Measurements from ENCODE around the gene MGLL.

The MGLL gene

DNA sequence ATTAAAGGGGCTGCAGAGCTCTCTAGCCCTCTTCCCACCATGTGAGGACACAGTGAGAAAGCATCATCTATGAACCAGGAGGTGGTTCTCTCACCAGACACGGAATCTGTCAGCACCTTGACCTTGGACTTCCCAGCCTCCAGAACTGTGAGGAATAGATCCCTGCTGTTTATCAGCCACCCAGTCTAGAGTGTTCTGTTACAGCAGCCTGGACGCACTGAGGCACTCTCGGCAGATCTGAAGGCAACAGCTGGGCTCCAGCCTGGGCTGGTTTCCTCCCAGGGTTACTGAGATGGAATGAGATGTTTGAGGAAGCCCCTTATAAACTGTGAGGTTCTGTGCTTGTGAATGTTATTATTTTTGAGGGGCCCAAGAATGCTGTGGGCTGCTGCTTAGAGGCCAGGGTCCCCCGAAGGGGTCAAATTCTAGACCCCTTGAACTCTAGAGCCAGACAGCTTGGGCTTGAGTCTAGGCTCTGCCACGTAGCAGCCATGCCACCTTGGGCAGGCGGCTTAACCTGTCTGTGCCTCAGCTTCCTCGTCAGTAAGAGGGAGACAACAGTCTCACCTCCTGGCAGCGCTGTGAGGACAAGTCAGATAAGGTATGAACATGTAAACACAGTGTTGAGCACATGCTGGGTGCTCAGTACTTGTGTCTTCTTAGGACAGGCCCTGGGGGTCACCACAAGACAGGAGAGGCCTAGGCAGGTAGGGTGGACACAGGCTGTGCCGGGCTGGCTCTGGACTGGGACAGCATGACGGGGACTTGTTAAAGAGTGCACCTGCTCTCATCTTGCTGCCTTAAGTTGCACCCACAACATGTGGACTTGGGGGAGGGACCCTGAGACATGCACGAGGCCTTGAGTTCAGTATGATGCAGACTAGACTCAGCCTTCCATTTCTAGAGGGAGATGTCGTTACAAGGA lies 49.2 kb downstream of the MGLL start:
- no peak for DNase-seq

DNA sequence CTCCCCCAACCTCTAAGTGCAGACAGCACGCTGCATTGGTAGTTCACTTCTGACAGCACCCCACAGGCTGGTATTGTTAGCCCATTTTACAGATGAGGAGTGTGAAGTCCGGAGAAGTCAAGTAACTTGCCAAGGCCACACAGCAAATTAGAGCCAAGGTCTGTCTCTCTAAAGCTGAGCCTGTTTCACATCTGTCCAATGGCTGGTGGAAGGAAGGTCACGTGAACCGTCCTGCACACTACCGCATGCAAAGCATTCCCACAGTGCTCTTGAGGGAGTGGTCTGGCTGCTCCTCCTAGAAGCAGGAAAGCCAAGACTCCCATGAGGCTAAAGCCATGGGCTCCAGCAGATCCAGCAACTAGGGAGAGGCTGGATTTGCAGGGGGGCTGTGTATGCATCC lies 50.0 kb downstream of the MGLL start:
- no peak for DNase-seq

GRCh38 chr3:127771746-127772145 lies 50.6 kb downstream of the MGLL start:
- no peak for DNase-seq

DNA sequence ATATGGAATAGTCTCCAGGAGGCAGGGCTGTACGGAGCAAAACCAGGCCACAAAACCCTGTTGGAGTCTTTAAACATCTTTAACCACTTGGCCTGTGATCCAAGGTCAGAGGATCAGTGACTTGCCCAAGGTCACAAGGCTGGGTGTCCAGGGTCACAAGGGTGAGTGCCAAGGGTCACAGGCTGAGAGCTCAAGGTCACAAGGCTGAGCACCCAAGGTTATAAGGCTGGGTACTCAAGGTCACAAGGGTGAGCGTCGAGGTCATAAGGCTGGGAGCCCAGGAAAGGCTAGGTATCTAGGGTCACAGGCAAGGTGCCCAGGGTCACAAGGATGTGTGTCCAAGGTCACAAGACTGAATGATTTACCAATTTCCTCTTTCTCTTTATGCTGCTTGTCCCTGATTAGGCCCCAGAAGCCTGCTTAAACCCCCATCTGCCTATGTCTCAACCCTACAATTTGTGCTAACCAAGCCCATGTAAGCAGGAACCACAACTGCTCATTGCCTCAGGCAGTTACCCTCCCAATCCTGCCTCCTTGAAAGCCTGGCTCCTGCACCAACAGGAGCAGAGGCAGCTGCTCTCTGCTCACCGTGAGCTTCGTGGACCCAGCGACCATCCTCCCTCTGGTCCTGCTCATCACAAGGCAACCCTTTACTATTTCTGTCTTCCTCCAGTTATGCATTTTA lies 51.5 kb downstream of the MGLL start:
- no peak for DNase-seq

GRCh38 chr3:127769284-127770081 lies 52.8 kb downstream of the MGLL start:
- DNase-seq = no peak

DNA sequence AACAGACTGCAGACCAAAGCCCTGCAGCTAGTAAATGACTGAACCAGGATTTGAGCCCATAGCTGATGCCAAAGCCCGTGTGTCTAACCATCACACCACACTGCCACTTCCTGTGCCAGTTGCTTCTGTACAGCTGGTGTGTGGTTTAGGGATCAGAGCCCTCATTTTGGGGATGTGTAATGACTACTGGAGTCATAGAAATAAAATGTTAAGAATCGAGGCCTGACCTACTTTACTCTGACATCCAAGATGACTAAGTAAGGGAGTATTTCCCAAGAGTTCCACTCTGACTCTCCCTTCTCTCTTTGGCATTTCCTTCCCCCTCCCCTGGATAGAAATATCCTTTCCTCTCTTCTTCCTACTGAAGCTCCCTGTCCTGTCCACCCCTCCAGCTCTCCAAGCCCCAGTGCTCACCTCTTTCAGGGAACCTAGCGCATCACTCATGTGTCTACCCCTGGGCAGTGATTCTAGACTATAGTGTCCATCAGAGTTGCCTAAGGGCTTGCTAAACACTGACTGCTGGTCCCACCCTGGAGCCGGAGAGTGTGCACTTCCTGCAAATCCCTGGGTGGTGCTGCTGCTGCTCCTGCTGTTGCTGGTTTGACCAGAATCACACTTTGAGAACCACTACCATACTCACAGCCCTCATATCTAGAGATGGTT lies 53.8 kb downstream of the MGLL start:
- DNase-seq = no peak

DNA sequence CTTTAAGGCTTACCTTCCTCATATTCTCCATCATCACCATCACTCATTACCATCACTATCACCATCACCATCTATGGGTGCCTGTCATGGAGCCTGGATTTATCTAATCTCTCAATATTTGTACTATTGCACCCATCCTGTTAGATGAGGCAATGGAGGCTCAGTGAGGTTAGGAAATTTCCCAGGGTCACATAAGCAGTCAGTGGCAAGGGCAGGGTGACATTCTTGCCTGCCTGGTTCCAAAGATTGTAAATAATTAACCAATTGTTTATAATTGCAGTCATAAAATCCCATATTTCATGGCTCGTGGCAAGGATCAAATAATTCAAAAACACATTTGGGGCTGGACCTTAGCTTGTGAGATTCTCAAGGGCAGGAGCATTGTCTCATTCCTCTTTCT lies 55.2 kb downstream of the MGLL start:
- no peak for DNase-seq

GRCh38 chr3:127765735-127766134 lies 56.6 kb downstream of the MGLL start:
- no peak for DNase-seq

GRCh38 chr3:127764841-127765362 lies 57.4 kb downstream of the MGLL start:
- no peak for DNase-seq

DNA sequence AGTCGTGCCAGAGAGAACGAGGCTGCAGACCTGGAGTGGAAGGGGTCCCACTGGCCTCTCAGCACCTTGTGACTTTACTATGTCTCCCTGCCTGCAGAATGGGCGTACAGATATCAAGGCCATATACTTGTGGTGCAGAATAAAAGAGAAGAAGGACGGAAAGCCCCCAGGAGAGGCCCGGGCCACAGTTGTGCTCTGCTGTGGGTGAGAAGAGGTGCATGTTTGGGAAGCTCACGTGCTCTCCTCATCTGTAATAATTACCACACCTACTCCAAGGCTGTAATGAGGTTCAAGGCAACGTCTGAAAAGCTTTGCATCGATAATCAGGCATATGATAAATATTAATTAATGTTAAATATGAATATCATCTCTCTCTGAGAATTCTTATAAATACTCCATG lies 58.0 kb downstream of the MGLL start:
- DNase-seq = no peak

DNA sequence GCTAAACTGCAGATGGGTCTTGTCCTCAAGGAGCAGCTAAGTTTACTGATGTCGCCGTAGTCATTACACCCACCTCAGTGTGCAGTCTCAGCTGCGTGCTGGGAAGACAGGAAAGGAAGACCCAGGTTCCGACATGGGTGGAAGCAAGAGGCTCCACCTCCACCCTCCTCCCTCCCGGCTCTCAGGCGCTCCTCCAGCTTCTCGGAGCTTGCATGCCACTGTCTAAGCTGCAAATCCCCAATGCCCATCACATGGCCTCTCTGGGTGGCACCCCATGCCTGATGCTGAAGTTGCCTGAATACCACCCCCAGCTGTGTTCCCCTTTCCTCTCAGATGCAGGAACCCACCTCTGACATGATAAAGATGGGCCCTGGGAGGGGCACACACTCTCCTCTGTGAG lies 58.5 kb downstream of the MGLL start:
- DNase-seq = no peak

DNA sequence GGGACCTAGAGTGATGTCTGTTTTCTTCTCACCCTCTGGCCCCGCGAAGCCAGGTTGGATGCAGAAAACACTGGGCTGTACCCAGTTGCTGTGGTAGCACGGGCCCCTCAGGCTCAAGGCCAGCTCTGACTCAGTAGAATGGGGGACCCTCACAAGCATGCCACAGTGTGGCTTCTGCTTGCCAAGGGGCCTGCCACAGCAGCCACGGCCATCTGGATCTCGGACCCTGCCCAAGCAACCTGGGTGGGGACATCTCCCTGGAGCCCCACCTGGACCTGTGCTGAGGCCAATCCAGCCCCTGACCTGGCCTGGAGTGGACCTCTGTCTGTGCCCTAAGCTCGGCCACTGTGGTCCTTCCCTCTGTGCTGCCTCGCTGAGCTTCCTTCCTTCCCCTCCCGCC lies 59.0 kb downstream of the MGLL start:
- DNase-seq = no peak

GRCh38 chr3:127762787-127763105 lies 59.6 kb downstream of the MGLL start:
- no peak for DNase-seq

GRCh38 chr3:127762077-127762786 lies 60.1 kb downstream of the MGLL start:
- no peak for DNase-seq

GRCh38 chr3:127761441-127761801 lies 60.9 kb downstream of the MGLL start:
- no peak for DNase-seq

- no peak for DNase-seq
These were observed 61.4 kb downstream of the MGLL start for GRCh38 chr3:127760791-127761440.

DNA sequence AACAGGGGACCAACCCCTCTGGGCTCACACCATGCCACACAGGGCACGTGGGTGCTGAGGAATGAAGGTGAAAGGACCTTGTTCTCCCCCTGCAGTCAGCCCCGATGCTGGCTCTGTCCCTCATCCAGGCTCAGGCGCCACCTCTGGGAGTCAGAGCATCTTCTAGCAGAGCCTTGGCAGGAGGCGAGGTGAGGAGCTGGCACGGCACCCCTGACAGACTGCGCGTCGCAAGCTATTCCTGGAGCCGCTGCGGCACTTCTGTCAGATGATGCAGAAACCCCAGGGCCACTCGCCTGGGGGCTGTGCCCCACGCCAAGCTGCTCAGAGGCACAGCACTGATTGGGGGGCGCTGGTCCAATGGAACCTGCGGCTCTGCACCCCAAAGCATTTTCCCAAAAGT lies 62.0 kb downstream of the MGLL start:
- no peak for DNase-seq

DNA sequence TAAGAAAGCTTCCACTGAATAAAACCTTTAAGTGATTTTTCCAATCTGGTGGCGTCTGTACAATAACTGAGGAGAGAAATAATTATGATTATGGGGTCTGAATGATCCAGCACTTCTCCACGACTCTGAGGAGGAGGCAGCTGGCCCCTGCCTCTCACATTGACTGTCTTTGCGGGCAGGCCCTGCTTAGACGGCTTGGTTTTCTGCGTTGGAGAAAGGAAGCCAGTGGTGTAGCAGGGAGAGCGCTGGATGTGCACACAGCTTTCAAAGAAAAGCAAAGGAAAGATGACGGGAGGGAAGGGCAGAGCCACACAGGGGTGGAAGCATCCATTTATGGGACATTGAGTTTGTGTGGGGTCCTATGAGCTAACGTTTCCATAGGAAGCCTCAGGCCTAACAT lies 62.5 kb downstream of the MGLL start:
- no peak for DNase-seq

DNA sequence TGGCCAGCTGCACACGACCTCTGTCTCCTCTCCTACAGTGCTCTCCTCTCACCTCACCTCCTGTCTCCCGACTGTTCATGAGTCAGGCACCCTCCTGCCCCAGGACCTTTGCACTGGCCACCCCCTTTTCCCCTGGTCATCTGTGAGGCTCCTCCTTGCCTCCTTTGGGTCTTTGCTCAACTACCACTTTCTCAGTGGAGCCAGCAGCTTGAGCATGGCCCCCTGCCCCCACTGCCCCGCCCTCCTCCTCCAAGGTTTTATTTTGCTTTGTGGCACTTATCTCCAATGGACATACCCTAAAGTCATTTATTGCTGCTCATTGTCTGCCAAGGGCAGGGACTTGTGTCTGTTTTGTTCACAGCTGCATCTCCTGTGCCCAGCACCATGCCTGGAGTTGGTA lies 64.3 kb downstream of the MGLL start:
- no peak for DNase-seq

GRCh38 chr3:127755305-127755681 lies 67.0 kb downstream of the MGLL start:
- DNase-seq = no peak
